AG09309 (cell line): ENCODE measurements around the gene ZNF319.

Experiments used
- DNase-seq: peaks from one replicate; pipeline ENCODE4 v3.0.0-alpha.2; 2010; ENCODE audit warnings: low read depth
- H3K4me3 ChIP-seq: 2 replicates; pipeline ENCODE4 v1.5.1; 2011; ENCODE audit warnings: mild to moderate bottlenecking, low read depth, low read length, moderate library complexity; ENCODE audit not compliant: control insufficient read depth
- TF ChIP-seq, protein P1 (sequence below): IDR thresholded peaks from 2 replicates; pipeline ENCODE4 v1.5.1; 2011; ENCODE audit warnings: mild to moderate bottlenecking, low read depth, low read length, inconsistent platforms; ENCODE audit not compliant: insufficient read depth, control insufficient read depth; ENCODE audit errors: missing control alignments

The ZNF319 gene

DNA sequence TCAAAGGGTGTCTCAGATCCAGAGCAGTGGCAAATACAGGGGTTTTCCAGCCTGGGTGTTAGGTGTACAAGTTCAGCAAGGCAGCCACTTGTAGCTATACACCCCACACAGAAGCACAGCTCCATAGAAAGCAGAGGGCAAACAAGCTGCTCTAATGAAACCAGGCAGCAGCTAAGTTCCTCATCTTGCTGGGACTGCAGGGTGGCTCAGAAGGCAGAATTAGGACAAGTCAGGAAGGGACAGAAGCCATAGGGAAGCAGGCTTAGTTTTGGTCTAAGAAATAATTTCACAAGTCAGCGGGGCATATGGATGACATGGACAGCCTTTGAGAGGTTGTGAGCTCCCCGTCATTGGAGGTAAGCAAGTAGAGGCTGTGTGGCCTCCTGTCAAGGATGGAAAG is 53.2 kb downstream of the ZNF319 start:
- TF ChIP-seq, protein P1, sequence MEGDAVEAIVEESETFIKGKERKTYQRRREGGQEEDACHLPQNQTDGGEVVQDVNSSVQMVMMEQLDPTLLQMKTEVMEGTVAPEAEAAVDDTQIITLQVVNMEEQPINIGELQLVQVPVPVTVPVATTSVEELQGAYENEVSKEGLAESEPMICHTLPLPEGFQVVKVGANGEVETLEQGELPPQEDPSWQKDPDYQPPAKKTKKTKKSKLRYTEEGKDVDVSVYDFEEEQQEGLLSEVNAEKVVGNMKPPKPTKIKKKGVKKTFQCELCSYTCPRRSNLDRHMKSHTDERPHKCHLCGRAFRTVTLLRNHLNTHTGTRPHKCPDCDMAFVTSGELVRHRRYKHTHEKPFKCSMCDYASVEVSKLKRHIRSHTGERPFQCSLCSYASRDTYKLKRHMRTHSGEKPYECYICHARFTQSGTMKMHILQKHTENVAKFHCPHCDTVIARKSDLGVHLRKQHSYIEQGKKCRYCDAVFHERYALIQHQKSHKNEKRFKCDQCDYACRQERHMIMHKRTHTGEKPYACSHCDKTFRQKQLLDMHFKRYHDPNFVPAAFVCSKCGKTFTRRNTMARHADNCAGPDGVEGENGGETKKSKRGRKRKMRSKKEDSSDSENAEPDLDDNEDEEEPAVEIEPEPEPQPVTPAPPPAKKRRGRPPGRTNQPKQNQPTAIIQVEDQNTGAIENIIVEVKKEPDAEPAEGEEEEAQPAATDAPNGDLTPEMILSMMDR, result no peak
- no peak for DNase-seq
- no peak overlapping the region for H3K4me3 ChIP-seq

DNA sequence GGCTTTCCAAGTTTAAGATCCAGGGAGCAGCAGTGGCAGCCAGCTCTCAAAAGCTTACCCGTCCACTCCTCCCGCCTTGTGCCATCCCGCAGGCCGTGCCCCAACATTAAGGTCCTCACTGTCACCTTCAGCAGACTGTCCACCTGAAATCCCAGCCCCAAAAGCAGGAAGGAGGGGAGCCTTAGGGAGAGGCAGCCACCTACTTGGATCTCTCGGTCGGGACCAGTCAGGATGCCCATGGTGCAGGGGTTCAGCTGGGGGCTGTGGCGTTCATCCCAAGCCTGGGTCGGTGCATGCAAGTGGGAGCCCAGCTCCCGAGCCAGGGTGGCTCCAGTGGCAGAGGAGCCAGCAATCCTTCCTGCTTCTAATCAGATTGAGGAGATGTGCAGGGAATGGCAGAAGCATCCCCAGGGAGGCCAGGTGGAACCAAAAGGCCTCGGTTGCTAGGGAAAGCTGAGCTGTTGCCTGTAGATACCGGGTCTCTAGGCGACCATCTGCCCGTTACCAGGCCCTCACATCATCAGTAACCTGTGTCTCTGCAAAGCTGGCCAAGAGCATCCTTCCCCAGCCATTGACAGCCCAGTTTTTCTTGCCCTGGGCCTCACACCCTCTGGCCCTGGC is 54.2 kb downstream of the ZNF319 start:
- DNase-seq, result no peak
- no peak overlapping the region for H3K4me3 ChIP-seq
- TF ChIP-seq, protein P1, result no peak

DNA sequence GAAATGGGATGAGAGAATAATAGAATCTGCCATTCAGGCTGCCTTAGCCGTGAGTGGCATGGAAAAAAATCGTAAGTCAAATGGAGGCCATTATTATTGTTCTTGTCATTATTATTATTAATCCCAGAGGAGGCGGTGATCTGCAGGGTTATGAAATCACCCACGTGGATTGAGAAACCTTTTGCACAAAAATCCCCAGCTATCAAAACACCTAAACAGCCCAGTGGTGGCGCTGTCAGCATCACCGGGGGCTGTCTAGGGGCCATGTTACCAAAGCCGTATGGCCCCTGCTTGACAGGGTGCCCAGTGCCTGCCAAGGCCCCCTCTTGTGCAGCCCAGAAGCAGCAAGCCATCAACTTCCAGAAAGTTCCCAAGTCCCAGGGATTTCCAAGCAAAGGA is 54.7 kb downstream of the ZNF319 start:
- TF ChIP-seq, protein P1, result no peak
- DNase-seq, result no peak
- no peak overlapping the region for H3K4me3 ChIP-seq

DNA sequence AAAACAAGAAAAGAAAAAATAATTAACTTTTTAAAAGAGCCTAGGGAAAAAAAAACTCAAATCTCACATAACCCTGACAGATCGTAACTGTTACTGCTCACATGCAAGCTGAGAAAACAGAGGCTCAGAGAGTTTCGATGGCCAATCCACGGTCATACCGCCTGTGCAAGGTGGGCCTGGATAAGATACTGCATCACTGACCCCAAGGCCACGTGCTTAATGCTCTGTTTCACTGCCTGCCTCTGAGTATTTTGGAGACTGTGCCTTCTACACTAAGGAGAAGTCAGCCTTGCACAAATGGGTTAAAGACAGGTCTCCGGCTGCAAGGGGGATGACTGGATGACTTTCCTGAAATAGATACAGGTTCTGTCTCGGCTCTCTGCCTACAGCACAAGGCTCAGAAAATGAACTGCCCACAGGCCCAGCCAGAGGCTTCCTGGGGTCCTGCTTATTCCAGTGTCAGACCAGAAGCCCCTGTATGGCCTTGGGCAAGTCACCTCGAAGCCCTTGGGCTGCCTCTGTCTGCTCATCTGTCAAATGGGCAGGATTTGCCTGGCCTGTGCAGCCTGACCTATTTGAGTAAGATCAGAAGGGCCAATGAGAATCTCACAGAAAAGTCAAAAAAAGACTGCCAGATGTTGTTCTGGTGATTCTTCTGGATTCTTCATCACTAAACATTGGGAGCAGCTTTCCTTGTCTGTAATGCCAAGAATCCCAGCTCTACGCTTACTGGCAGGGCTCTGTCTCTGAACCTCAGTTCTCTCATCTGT is 55.3 kb downstream of the ZNF319 start:
- TF ChIP-seq, protein P1, result no peak
- H3K4me3 ChIP-seq, result no peak overlapping the region
- no peak for DNase-seq
